Measurements from ENCODE around the gene LLGL1. TPM values are rescaled to one million over a fixed set of nuclear protein-coding genes. Genes with fewer than 3 reads are reported as not detected.

Gene LLGL1
- total RNA-seq, 1 donor from 2014 or later, result 99.3 TPM

DNA sequence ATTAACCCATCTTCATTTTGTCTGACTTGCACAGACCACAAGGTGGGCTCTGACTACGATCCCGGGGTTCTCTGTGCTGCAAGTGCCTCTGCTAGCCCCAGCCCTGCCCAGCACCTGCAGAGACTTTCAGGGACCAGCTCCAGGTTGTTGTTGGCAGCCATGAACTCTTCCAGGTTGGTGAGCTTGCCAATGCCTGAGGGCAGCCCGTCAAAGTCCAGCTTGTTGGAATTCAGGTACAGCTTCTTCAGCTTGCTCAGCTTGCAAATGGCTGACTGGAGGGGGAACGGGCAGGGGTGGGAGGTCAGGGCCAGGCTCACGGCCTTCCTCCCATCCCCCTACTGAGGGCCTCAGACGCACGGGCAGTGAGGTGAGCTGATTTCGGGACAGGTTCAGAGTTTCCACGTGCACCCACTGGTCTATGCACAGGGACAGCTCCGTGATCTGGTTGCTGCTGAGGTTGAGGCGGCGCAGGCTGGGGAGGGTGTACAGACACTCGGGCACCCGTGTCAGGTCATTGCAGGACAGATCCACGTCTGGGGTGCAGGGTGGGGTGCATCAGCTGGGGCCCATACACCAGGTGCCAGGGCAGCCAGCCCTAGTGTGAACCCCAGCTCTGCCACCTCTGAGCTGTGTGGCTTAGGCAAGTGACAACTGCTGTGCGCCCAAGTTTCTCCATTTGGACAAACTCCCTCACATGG is 27.9 kb downstream of the LLGL1 start:
- H3K36me3 Mint-ChIP-seq (ENCODE audit: low read depth), result peaks cover 2% of the 10 kb centered on the region
- no peak overlapping the region for H3K27ac Mint-ChIP-seq (ENCODE audit: unreplicated experiment)
- DNase-seq (ENCODE audit: low read depth, low spot score), result no peak
- H3K4me3 Mint-ChIP-seq, result peak overlapping the region; percentile 49
- TF ChIP-seq, protein P1, sequence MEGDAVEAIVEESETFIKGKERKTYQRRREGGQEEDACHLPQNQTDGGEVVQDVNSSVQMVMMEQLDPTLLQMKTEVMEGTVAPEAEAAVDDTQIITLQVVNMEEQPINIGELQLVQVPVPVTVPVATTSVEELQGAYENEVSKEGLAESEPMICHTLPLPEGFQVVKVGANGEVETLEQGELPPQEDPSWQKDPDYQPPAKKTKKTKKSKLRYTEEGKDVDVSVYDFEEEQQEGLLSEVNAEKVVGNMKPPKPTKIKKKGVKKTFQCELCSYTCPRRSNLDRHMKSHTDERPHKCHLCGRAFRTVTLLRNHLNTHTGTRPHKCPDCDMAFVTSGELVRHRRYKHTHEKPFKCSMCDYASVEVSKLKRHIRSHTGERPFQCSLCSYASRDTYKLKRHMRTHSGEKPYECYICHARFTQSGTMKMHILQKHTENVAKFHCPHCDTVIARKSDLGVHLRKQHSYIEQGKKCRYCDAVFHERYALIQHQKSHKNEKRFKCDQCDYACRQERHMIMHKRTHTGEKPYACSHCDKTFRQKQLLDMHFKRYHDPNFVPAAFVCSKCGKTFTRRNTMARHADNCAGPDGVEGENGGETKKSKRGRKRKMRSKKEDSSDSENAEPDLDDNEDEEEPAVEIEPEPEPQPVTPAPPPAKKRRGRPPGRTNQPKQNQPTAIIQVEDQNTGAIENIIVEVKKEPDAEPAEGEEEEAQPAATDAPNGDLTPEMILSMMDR (conservative IDR thresholded peaks at IDR 0.05), result no peak
- H3K9me3 Mint-ChIP-seq, result no peaks in the 10 kb centered on the region
- H3K27me3 Mint-ChIP-seq (ENCODE audit: low read depth), result no peaks in the 10 kb centered on the region
- peaks cover 9% of the 10 kb centered on the region for H3K4me1 Mint-ChIP-seq

DNA sequence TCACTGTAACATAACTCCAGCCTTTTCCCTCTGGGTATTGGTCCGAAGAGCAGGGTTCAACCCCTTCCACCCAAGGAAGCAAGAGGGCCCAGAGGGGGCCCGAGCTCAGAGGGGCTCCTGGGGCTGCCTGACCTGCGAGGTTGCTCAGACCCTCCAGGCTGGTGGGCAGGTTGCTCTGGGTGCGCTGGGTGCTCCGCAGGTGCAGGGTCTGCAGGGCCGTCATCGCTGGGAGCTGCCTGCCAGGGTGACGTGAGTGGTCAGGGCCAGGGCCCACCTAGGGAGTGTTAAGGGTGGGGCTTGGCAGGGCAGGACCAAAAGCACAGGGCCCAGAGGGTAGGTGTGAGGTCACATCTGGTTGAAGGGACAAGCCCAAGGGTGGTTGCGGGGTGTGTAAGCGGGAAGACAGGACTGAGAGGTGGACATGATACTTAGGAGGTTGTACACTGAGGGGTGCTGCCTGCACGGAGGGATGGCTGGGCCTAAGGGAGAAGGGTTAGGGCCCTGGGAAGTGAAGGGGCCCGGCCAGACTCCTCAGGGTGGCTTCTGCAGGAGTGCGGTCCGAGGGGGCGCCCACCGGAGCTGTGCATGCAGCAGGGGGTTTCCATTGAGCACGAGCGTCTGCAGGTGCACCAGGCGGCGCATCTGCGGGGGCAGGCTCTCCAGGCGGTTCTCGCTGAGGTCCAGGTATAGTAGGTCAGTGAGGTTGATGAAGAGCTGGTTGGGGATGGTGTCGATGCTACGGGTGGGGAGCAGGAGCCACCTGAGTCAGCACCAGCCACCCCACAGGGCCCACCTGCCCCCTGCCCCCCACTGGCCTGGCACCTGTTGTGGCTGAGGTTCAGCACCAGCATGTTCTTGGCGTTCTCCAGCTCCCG is 28.7 kb downstream of the LLGL1 start:
- TF ChIP-seq, protein P1 (conservative IDR thresholded peaks at IDR 0.05), result no peak
- peak overlapping the region; percentile 62 for H3K27ac Mint-ChIP-seq (ENCODE audit: unreplicated experiment)
- no peaks in the 10 kb centered on the region for H3K27me3 Mint-ChIP-seq (ENCODE audit: low read depth)
- H3K4me1 Mint-ChIP-seq, result peaks cover 9% of the 10 kb centered on the region
- no peaks in the 10 kb centered on the region for H3K9me3 Mint-ChIP-seq
- H3K36me3 Mint-ChIP-seq (ENCODE audit: low read depth), result peaks cover 2% of the 10 kb centered on the region
- no peak for DNase-seq (ENCODE audit: low read depth, low spot score)
- no peak overlapping the region for H3K4me3 Mint-ChIP-seq

DNA sequence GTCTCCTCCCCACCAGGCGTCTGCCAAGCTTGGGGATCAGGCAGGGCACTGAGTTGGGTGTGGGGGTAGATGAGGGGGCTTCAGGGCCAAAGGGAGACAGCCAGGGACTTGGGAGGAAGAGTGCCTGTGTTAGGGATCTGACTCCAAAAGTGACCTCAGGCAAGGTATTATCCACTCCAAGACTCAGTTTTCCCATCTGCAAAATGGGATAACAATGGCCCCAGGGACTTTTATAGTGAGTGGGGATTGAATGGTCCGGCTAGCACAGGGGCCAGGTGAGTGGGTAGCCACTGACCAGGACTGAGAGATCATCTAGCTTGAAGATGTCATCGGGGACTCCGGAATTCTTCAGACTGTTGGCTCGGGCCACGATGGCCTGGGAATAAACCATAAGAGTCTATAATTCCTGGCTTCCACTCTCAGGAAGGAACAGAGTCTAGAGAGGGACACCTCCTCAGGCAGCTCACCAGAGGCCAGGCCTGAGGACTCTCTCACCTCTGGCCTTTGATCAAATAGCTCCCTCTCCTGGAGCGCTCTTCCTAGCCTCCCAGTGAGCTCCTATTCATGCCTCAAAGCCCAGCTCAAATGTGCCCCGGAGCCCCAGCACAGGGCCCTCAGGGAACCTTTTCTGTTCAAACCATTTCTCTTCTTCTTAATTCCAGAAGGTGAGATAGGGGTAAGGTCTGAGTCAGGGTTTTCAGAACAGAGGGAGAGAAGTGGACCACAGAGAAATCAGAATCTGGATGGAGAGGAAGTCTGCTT is 29.6 kb downstream of the LLGL1 start:
- H3K27me3 Mint-ChIP-seq (ENCODE audit: low read depth), result no peaks in the 10 kb centered on the region
- TF ChIP-seq, protein P1 (conservative IDR thresholded peaks at IDR 0.05), result no peak
- H3K9me3 Mint-ChIP-seq, result no peaks in the 10 kb centered on the region
- no peak for DNase-seq (ENCODE audit: low read depth, low spot score)
- H3K27ac Mint-ChIP-seq (ENCODE audit: unreplicated experiment), result no peak overlapping the region
- peaks cover 13% of the 10 kb centered on the region for H3K4me1 Mint-ChIP-seq
- H3K4me3 Mint-ChIP-seq, result peak overlapping the region; percentile 70
- H3K36me3 Mint-ChIP-seq (ENCODE audit: low read depth), result peaks cover 2% of the 10 kb centered on the region

DNA sequence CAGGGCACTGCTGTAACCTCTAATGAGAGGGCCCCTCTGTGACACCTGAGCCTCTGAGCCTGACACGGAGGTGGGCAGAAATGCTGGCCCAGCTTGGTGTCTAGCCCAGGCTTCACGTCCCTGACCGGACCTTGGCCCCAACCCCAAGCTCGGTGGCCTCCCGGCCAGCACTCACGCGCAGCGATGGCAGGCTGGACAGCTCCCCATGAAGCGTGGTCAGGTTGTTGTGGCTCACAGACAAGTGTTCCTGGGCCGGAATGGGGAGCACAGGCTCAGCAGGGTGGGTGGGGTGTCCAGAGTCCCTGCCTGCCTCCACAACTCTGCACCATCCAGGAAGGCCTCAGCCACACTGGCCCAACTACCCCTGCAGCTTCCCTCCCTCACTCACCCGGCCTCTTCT is 30.9 kb downstream of the LLGL1 start:
- peaks cover 16% of the 10 kb centered on the region for H3K4me1 Mint-ChIP-seq
- H3K27me3 Mint-ChIP-seq (ENCODE audit: low read depth), result no peaks in the 10 kb centered on the region
- peak overlapping the region; percentile 62 for H3K4me3 Mint-ChIP-seq
- no peaks in the 10 kb centered on the region for H3K9me3 Mint-ChIP-seq
- no peak overlapping the region for H3K27ac Mint-ChIP-seq (ENCODE audit: unreplicated experiment)
- DNase-seq (ENCODE audit: low read depth, low spot score), result no peak
- H3K36me3 Mint-ChIP-seq (ENCODE audit: low read depth), result peaks cover 2% of the 10 kb centered on the region
- TF ChIP-seq, protein P1 (conservative IDR thresholded peaks at IDR 0.05), result no peak

DNA sequence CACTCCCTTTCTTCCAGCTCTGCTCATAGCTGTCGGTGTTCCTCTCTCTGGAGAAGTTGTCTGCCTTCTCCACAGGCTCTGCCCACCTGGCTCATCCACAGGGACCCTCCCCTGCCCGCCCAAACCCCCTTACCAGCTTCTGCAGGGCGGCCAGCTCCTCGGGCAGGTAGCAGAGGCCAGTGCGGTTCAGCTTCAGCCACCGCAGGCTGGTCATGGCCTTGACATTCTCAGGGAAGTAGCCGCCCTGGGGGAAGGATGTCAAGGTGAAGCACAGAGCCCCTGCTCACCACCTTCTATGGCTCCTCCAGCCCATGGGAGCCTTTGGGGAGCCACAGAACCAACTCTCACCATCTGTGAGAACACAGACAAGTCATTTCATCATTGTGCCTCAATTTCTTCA is 31.3 kb downstream of the LLGL1 start:
- no peak for DNase-seq (ENCODE audit: low read depth, low spot score)
- H3K36me3 Mint-ChIP-seq (ENCODE audit: low read depth), result no peaks in the 10 kb centered on the region
- no peaks in the 10 kb centered on the region for H3K27me3 Mint-ChIP-seq (ENCODE audit: low read depth)
- peaks cover 16% of the 10 kb centered on the region for H3K4me1 Mint-ChIP-seq
- no peak overlapping the region for H3K27ac Mint-ChIP-seq (ENCODE audit: unreplicated experiment)
- no peaks in the 10 kb centered on the region for H3K9me3 Mint-ChIP-seq
- peak overlapping the region; percentile 96 for H3K4me3 Mint-ChIP-seq
- TF ChIP-seq, protein P1 (conservative IDR thresholded peaks at IDR 0.05), result no peak

Data from neural crest cell (in vitro differentiated cells).